NB4 (cell line): ENCODE data around the gene CDK8.

Experiments used
- MYC ChIP-seq: IDR thresholded peaks from 2 replicates; pipeline ENCODE4 v1.6.1; 2011; ENCODE audit warnings: low read depth, low read length
- POLR2A ChIP-seq: IDR thresholded peaks from 2 replicates; pipeline ENCODE4 v1.6.1; 2011; ENCODE audit warnings: mild to moderate bottlenecking; ENCODE audit not compliant: insufficient read length; ENCODE audit errors: extremely low read depth
- TF ChIP-seq, protein P1 (sequence below): IDR thresholded peaks from one replicate; pipeline ENCODE4 v1.5.1; 2012; ENCODE audit warnings: low read depth, low read length
- TF ChIP-seq, protein P2 (sequence below): IDR thresholded peaks from 2 replicates; pipeline ENCODE4 v1.6.1; 2011; ENCODE audit warnings: low read depth, low read length

DNA sequence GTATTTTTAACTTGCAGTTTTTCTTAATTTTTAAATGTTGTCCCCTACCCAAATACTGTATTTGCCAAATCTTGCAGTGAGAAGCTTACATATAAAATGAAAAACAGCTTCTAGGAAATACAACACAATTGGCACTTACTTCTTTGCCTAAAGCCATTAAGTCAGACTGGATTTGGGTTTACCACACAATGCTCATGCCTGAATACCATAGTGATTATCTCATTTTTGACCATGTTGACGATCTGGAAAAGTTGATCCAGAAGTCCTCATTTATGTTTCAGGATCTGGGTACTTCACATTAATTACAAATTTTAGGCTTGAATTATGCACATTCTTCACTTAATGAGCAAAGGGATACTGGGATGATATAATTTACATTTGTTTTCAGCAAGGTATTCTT, 34.2 kb upstream of the CDK8 start:
- TF ChIP-seq POLR2A: no peak
- TF ChIP-seq, protein P1, sequence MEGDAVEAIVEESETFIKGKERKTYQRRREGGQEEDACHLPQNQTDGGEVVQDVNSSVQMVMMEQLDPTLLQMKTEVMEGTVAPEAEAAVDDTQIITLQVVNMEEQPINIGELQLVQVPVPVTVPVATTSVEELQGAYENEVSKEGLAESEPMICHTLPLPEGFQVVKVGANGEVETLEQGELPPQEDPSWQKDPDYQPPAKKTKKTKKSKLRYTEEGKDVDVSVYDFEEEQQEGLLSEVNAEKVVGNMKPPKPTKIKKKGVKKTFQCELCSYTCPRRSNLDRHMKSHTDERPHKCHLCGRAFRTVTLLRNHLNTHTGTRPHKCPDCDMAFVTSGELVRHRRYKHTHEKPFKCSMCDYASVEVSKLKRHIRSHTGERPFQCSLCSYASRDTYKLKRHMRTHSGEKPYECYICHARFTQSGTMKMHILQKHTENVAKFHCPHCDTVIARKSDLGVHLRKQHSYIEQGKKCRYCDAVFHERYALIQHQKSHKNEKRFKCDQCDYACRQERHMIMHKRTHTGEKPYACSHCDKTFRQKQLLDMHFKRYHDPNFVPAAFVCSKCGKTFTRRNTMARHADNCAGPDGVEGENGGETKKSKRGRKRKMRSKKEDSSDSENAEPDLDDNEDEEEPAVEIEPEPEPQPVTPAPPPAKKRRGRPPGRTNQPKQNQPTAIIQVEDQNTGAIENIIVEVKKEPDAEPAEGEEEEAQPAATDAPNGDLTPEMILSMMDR: no peak
- no peak for TF ChIP-seq MYC
- TF ChIP-seq, protein P2, sequence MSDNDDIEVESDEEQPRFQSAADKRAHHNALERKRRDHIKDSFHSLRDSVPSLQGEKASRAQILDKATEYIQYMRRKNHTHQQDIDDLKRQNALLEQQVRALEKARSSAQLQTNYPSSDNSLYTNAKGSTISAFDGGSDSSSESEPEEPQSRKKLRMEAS: no peak
